HG03558 (cell line): Measurements from ENCODE around the gene EPN3.

Experiments
- ATAC-seq: cut with Tn5 transposase; IDR thresholded peaks from one replicate; pipeline ENCODE4 v1.9.1; 2021; ENCODE audit warnings: moderate number of reproducible peaks; ENCODE audit not compliant: unreplicated experiment; ENCODE audit errors: extremely low read depth

Gene EPN3

DNA sequence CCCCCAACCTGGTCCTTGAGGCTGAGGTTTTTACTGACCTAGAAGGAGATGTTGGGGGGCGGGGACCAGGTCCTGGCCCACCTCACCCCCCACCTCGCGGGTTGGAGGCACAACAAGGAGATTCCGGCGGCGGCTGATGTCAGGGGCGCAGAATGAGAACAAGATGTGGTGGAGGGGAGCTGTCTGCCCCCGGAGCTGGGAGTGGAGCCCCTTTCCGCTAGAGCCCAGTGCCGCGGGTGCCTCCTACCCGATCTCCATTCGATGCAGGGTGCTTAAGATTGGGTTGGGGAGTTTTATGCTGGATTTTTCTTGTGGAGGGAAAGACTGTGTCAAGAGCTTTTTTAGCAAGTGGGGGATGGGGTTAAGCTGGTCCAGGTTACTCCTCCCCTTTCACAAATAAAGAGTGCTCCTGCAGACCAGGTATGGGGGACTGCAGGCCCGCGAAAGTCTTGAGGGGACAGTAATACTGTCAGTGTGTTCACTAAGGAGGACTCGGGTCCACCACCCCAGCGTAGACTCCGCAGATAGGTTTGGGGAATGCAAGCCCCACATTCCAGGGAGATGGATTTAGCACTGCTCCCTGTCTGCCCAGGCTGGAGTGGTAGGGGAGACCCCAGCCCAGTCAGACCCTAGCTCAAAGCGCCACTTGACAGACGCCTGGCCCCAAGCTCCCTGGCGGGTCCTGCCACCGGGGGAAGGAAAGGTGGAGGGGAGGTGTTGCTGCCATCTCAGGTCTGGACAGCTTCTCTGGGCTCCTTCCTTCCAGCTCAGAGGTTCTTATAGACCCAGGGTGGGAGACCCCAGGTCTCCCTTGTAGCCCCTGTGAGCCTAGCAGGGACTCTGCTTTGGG, 29.9 kb downstream of the EPN3 start:
- no peak for ATAC-seq

GRCh38 chr17:50563092-50563511, 30.6 kb downstream of the EPN3 start:
- ATAC-seq, result no peak

- ATAC-seq, result no peak
These were observed 32.4 kb downstream of the EPN3 start for GRCh38 chr17:50564916-50565315.

- ATAC-seq, result no peak
These were observed 33.1 kb downstream of the EPN3 start for GRCh38 chr17:50565402-50566350.

DNA sequence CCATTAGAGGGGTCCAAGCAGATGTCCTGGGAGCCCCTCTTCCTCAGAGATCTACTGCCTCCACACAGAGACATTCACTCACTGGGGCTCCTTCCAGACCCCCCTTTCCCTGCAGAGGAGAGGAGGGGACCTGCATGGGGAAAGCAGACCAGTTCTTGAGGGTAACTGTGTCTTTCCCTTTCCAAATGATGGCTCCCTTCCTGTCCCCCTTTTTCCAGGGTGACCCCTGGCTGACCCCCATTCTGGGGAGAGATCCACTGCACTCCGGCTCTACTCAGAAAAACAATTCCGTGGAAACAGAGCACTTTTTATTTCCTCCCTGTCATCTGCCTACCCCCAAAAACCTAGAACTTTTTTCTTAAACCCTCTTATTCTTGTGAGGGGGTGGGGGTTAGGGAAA, 34.4 kb downstream of the EPN3 start:
- ATAC-seq, result no peak

DNA sequence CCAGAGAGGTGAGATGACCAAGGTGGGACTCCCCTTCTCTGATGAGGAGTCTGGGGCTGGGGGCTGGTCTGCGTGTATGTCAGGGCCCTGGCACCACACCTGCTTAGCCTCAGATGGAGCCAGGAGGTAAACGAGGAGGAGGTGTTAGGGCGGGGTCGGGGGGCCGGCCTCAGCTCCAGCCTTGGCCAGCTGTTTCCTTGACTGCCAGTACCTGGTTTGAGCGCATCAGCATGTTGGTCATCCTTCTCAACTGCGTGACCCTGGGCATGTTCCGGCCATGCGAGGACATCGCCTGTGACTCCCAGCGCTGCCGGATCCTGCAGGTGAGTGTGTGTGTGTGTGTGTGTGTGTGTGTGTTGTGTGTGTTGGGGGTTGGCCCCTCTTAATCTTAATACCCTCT, 36.1 kb downstream of the EPN3 start:
- ATAC-seq, result no peak

- ATAC-seq, result no peak
These were observed 37.1 kb downstream of the EPN3 start for GRCh38 chr17:50569592-50569991.

GRCh38 chr17:50570032-50570431, 37.5 kb downstream of the EPN3 start:
- ATAC-seq, result no peak

- ATAC-seq, result no peak
These were observed 38.0 kb downstream of the EPN3 start for GRCh38 chr17:50570528-50570927.

GRCh38 chr17:50571681-50572080, 39.1 kb downstream of the EPN3 start:
- ATAC-seq, result no peak

DNA sequence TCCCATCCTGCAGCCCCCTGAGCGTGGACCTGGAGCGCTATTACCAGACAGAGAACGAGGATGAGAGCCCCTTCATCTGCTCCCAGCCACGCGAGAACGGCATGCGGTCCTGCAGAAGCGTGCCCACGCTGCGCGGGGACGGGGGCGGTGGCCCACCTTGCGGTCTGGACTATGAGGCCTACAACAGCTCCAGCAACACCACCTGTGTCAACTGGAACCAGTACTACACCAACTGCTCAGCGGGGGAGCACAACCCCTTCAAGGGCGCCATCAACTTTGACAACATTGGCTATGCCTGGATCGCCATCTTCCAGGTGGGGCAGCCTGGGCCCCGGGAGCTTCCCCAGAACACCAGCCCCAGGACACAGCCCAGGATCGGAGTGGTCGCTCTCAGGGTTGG, 40.0 kb downstream of the EPN3 start:
- no peak for ATAC-seq

- ATAC-seq, result no peak
These were observed 41.5 kb downstream of the EPN3 start for GRCh38 chr17:50573866-50574611.

GRCh38 chr17:50575581-50576210, 43.2 kb downstream of the EPN3 start:
- ATAC-seq, result no peak

- no peak for ATAC-seq
These were observed 44.3 kb downstream of the EPN3 start for GRCh38 chr17:50576864-50577263.

GRCh38 chr17:50577451-50577954, 45.0 kb downstream of the EPN3 start:
- no peak for ATAC-seq

GRCh38 chr17:50578173-50578572, 45.6 kb downstream of the EPN3 start:
- no peak for ATAC-seq

GRCh38 chr17:50579399-50579798, 46.9 kb downstream of the EPN3 start:
- no peak for ATAC-seq

- ATAC-seq, result no peak
These were observed 48.1 kb downstream of the EPN3 start for GRCh38 chr17:50580646-50581045.

DNA sequence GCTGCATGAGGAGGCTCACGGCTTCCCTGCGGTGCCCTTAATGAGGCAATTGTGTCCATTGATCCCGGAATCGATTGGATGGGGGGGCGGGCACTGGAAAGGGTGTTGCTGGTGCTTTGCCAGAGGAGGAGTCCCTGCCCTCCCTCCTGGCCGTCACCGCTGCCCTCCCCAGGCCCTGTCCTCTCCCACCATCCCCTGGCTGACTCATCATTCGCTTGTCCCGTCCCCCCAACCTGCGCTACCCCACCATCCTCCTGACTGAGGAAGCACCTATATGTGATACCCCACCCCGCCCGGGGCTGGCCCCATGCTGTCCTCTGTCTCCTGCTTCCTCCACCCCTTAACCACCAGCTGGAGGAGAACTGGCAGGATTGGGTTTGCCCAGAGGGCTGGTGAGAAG, 48.8 kb downstream of the EPN3 start:
- no peak for ATAC-seq

DNA sequence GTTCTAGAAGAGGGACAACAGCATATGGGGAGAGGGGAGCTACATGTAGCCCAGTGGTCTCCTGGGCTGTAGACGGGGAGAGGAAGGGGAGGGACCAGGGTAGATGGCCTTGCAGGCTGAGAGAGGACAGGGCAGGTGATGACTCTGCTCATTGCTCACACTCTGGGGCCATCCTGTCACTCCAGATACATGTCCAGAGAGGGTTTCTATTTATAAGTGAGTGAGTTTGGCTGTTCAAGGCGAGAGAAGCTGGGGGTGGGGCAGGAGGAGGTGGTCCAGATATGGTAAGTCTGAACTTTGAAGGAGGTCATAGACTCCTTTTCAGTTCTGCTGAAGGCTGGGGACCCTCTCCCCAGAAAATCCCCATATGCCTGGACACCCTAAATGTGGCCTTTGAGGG, 50.2 kb downstream of the EPN3 start:
- no peak for ATAC-seq
